Right hindlimb (tissue), 1 donor: Measurements from ENCODE around the gene DNMT1.

ENCODE experiments used
- DNase-seq: peaks from one replicate; pipeline ENCODE4 v3.0.0-alpha.2; 2018

DNMT1 gene

GRCh38 chr19:10137751-10138682, 56.7 kb downstream of the DNMT1 start:
- no peak for DNase-seq

GRCh38 chr19:10136936-10137335, 57.8 kb downstream of the DNMT1 start:
- DNase-seq, result no peak

GRCh38 chr19:10135551-10136334, 59.0 kb downstream of the DNMT1 start:
- no peak for DNase-seq

- no peak for DNase-seq
These were observed 60.7 kb downstream of the DNMT1 start for GRCh38 chr19:10134040-10134439.

- no peak for DNase-seq
These were observed 61.2 kb downstream of the DNMT1 start for GRCh38 chr19:10133596-10133995.

GRCh38 chr19:10132905-10133304, 61.8 kb downstream of the DNMT1 start:
- no peak for DNase-seq

GRCh38 chr19:10126213-10126639, 68.5 kb downstream of the DNMT1 start:
- no peak for DNase-seq

GRCh38 chr19:10124429-10124828, 70.3 kb downstream of the DNMT1 start:
- DNase-seq, result no peak

GRCh38 chr19:10122045-10122444, 72.7 kb downstream of the DNMT1 start:
- DNase-seq, result peak; percentile 19

GRCh38 chr19:10120538-10121189, 74.1 kb downstream of the DNMT1 start:
- DNase-seq, result peak; percentile 36

GRCh38 chr19:10118960-10119359, 75.8 kb downstream of the DNMT1 start:
- DNase-seq, result no peak

- DNase-seq, result peak; percentile 17
These were observed 77.7 kb downstream of the DNMT1 start for GRCh38 chr19:10116866-10117616.

GRCh38 chr19:10116085-10116865, 78.5 kb downstream of the DNMT1 start:
- DNase-seq, result peak; percentile 28

- DNase-seq, result peak; percentile 31
These were observed 79.2 kb downstream of the DNMT1 start for GRCh38 chr19:10115392-10116084.

- DNase-seq, result peak; percentile 36
These were observed 79.9 kb downstream of the DNMT1 start for GRCh38 chr19:10114651-10115391.

- peak; percentile 36 for DNase-seq
These were observed 80.6 kb downstream of the DNMT1 start for GRCh38 chr19:10113964-10114650.

- peak; percentile 35 for DNase-seq
These were observed 81.2 kb downstream of the DNMT1 start for GRCh38 chr19:10113592-10113963.

GRCh38 chr19:10112895-10113591, 81.7 kb downstream of the DNMT1 start:
- DNase-seq, result peak; percentile 59
